Measurements from ENCODE around the gene NAALADL2.

Gene NAALADL2

GRCh38 chr3:175591375-175591774 is 732.2 kb downstream of the NAALADL2 start:
- no peak overlapping the region for H3K4me3 ChIP-seq
- H3K27me3 ChIP-seq, result no peaks in the 10 kb centered on the region
- intact Hi-C loops (cut with DNase I; ENCODE audit: low total_unique reads), result no loop called here
- H3K36me3 ChIP-seq, result peaks cover 0 to 5% (median 0%) of the 10 kb centered on the region in 3 donors
- H3K27ac ChIP-seq, result no peak overlapping the region
- TF ChIP-seq CTCF (IDR thresholded peaks at IDR 0.05), result no peak
- H3K4me1 ChIP-seq, result no peaks in the 10 kb centered on the region
- DNase-seq, result no peak
- peaks cover 0 to 13% (median 0%) of the 10 kb centered on the region in 3 donors for H3K9me3 ChIP-seq

- H3K4me3 ChIP-seq, result no peak overlapping the region
- H3K36me3 ChIP-seq, result peaks cover 0 to 5% (median 0%) of the 10 kb centered on the region in 3 donors
- no peak for TF ChIP-seq CTCF (IDR thresholded peaks at IDR 0.05)
- no peaks in the 10 kb centered on the region for H3K27me3 ChIP-seq
- no peaks in the 10 kb centered on the region for H3K4me1 ChIP-seq
- H3K9me3 ChIP-seq, result peaks cover 0 to 13% (median 0%) of the 10 kb centered on the region in 3 donors
- no peak overlapping the region for H3K27ac ChIP-seq
- intact Hi-C loops (cut with DNase I; ENCODE audit: low total_unique reads), result no loop called here
- no peak for DNase-seq
Observed at GRCh38 chr3:175593331-175593730, 734.2 kb downstream of the NAALADL2 start.

GRCh38 chr3:175598740-175599139 is 739.6 kb downstream of the NAALADL2 start:
- TF ChIP-seq CTCF (IDR thresholded peaks at IDR 0.05), result no peak
- H3K27ac ChIP-seq, result no peak overlapping the region
- no peak for DNase-seq
- intact Hi-C loops (cut with DNase I; ENCODE audit: low total_unique reads), result no loop called here
- peaks cover 0 to 13% (median 0%) of the 10 kb centered on the region in 3 donors for H3K9me3 ChIP-seq
- no peaks in the 10 kb centered on the region for H3K27me3 ChIP-seq
- H3K4me3 ChIP-seq, result no peak overlapping the region
- H3K36me3 ChIP-seq, result peaks cover 0 to 5% (median 0%) of the 10 kb centered on the region in 3 donors
- H3K4me1 ChIP-seq, result no peaks in the 10 kb centered on the region

- no peak for DNase-seq
- no peaks in the 10 kb centered on the region for H3K36me3 ChIP-seq
- intact Hi-C loops (cut with DNase I; ENCODE audit: low total_unique reads), result no loop called here
Observed at GRCh38 chr3:175601521-175601920, 742.4 kb downstream of the NAALADL2 start.

GRCh38 chr3:175605851-175606250 is 746.7 kb downstream of the NAALADL2 start:
- intact Hi-C loops (cut with DNase I; ENCODE audit: low total_unique reads), result no loop called here
- Histone ChIP-seq H3K36me3 (no peaks in the 10 kb centered on the region), H3K27me3 (no peaks in the 10 kb centered on the region), H3K4me3 (no peak overlapping the region), H3K9me3 (no peaks in the 10 kb centered on the region), H3K27ac (no peak overlapping the region), H3K4me1 (no peaks in the 10 kb centered on the region)
- no peak for DNase-seq
- no peak for TF ChIP-seq CTCF (IDR thresholded peaks at IDR 0.05)

More at GRCh38 chr3:175601521-175601920, 742.4 kb downstream of the NAALADL2 start:
- Histone ChIP-seq H3K4me3 (no peak overlapping the region), H3K27ac (no peak overlapping the region), H3K27me3 (no peaks in the 10 kb centered on the region), H3K9me3 (no peaks in the 10 kb centered on the region), H3K4me1 (no peaks in the 10 kb centered on the region)
- TF ChIP-seq CTCF (IDR thresholded peaks at IDR 0.05), result no peak

All from tibial artery (tissue), 4 donors.